HepG2 (cell line): ENCODE results near the gene RPRD2. TPM values are rescaled to one million over a fixed set of nuclear protein-coding genes. Genes with fewer than 3 reads are reported as not detected.

Experiments used
- FOXK1 ChIP-seq: sonication (generic); formaldehyde crosslinking; IDR thresholded peaks from 2 replicates; pipeline ENCODE4 v1.4.0; 2020; ENCODE audit warnings: low read depth, missing genetic modification reagents, borderline replicate concordance
- FOXP1 ChIP-seq, 2 experiments: fragments of 450-650 bp in 1 of 2; IDR thresholded peaks; 2 replicates each; pipeline ENCODE4 v1.6.1; 2017 to 2018; ENCODE audit warnings: antibody characterized with exemption in 1 of 2
- GABPA ChIP-seq, 2 experiments: IDR thresholded peaks; 2 replicates each; pipeline ENCODE4 v1.6.1; 2011 to 2016; ENCODE audit warnings: low read depth in 2 of 2, low read length in 1 of 2, missing biosample characterization in 1 of 2, missing genetic modification characterization in 1 of 2
- KDM3A ChIP-seq: IDR thresholded peaks from 2 replicates; pipeline ENCODE4 v1.6.1; 2018; ENCODE audit warnings: low read depth, missing compliant biosample characterization
- PHB2 ChIP-seq: fragments of 450-650 bp; IDR thresholded peaks from 2 replicates; pipeline ENCODE4 v1.6.1; 2018; ENCODE audit not compliant: partially characterized antibody
- PHF5A ChIP-seq: IDR thresholded peaks from one replicate; pipeline ENCODE4 v1.6.1; 2018; ENCODE audit warnings: low read depth, missing genetic modification reagents; ENCODE audit not compliant: unreplicated experiment
- POLR2A ChIP-seq, 2 experiments: IDR thresholded peaks; 2 replicates each; pipeline ENCODE4 v1.6.1; 2011; ENCODE audit warnings: low read depth in 2 of 2, low read length in 2 of 2, mild to moderate bottlenecking in 1 of 2, moderate library complexity in 1 of 2; ENCODE audit not compliant: insufficient read depth in 1 of 2
- POLR2G ChIP-seq: fragments of 200-400 bp; formaldehyde crosslinking; IDR thresholded peaks from 2 replicates; pipeline ENCODE4 v1.6.1; 2018; ENCODE audit warnings: mild to moderate bottlenecking, low read depth, low read length, moderate library complexity
- RARG ChIP-seq: sonication (generic); formaldehyde crosslinking; IDR thresholded peaks from 2 replicates; pipeline ENCODE4 v1.4.0; 2020; ENCODE audit warnings: low read depth, mild to moderate bottlenecking, missing genetic modification reagents
- RFX3 ChIP-seq: IDR thresholded peaks from 2 replicates; pipeline ENCODE4 v1.6.1; 2016; ENCODE audit warnings: missing biosample characterization, missing genetic modification reagents
- ZBTB3 ChIP-seq: sonication (generic); formaldehyde crosslinking; IDR thresholded peaks from 2 replicates; pipeline ENCODE4 v1.4.0; 2020; ENCODE audit warnings: low read depth, mild to moderate bottlenecking, moderate library complexity, missing genetic modification reagents, borderline replicate concordance
- ZFP37 ChIP-seq: sonication (generic); formaldehyde crosslinking; IDR thresholded peaks from 2 replicates; pipeline ENCODE4 v1.4.0; 2020; ENCODE audit warnings: missing genetic modification reagents, borderline replicate concordance
- ZMAT3 ChIP-seq: sonication (generic); formaldehyde crosslinking; conservative IDR thresholded peaks from 2 replicates; pipeline ENCODE4 v1.7.0; 2021; ENCODE audit warnings: missing genetic modification reagents
- ZMYM2 ChIP-seq: sonication (generic); formaldehyde crosslinking; IDR thresholded peaks from 2 replicates; pipeline ENCODE4 v1.8.0; 2022; ENCODE audit warnings: mild to moderate bottlenecking, missing genetic modification reagents
- ZNF124 ChIP-seq: sonication (generic); formaldehyde crosslinking; IDR thresholded peaks from 2 replicates; pipeline ENCODE4 v1.4.0; 2020; ENCODE audit warnings: missing genetic modification reagents
- ZNF17 ChIP-seq: sonication (generic); formaldehyde crosslinking; IDR thresholded peaks from 2 replicates; pipeline ENCODE4 v1.5.0; 2020; ENCODE audit warnings: mild to moderate bottlenecking, missing genetic modification reagents
- ZNF205 ChIP-seq: IDR thresholded peaks from 2 replicates; pipeline ENCODE4 v1.6.1; 2018; ENCODE audit warnings: missing biosample characterization, missing genetic modification reagents
- ZNF329 ChIP-seq: sonication (generic); formaldehyde crosslinking; IDR thresholded peaks from 2 replicates; pipeline ENCODE4 v1.9.0; 2021; ENCODE audit warnings: low read depth, mild to moderate bottlenecking, missing genetic modification reagents
- ZNF790 ChIP-seq: sonication (generic); formaldehyde crosslinking; IDR thresholded peaks from 2 replicates; pipeline ENCODE4 v1.8.0; 2022; ENCODE audit warnings: missing genetic modification reagents, mild to moderate bottlenecking, borderline replicate concordance
- polyA plus RNA-seq, 8 experiments: library from polyadenylated mRNA; depleted of rRNA in 3 of 8; stranded (reverse) in 7 of 8; unstranded in 1 of 8; fragments of >200 nt; fragmentation: Illumina TruSeq in 4 of 8; extraction: Trizol in 4 of 8; gene quantifications; 2 replicates each; pipeline versions ENCODE4 v1.2.1 to v1.2.3, GENCODE V29; 2011 to 2016; ENCODE audit warnings: low read depth in 4 of 8, missing spikeins in 1 of 8, mixed read lengths in 1 of 8; ENCODE audit not compliant: insufficient read depth in 1 of 8
- total RNA-seq, 5 experiments: library from RNA; depleted of rRNA; stranded (reverse); fragments of >200 nt; fragmentation: Illumina TruSeq; extraction: Trizol; gene quantifications; 2 replicates each; pipeline ENCODE4 v1.2.3, GENCODE V29; 2016; ENCODE audit warnings: low read depth in 1 of 5
- TF ChIP-seq, protein P1 (sequence below): sonication (generic); formaldehyde crosslinking; IDR thresholded peaks from 2 replicates; pipeline ENCODE4 v1.4.0; 2020; ENCODE audit warnings: mild to moderate bottlenecking, missing genetic modification reagents
- TF ChIP-seq, protein P2 (sequence below), 2 experiments: sonication (generic) in 1 of 2; formaldehyde crosslinking in 1 of 2; IDR thresholded peaks; 2 replicates each; pipeline versions ENCODE4 v1.5.1 to v1.6.1; 2011 to 2020; ENCODE audit warnings: borderline replicate concordance in 1 of 2, low read depth in 1 of 2, low read length in 1 of 2, mild to moderate bottlenecking in 1 of 2, missing genetic modification reagents in 1 of 2, moderate library complexity in 1 of 2
- TF ChIP-seq, protein P3 (sequence below): sonication (generic); formaldehyde crosslinking; IDR thresholded peaks from 2 replicates; pipeline ENCODE4 v1.4.0; 2020; ENCODE audit warnings: missing genetic modification reagents
- TF ChIP-seq, protein P4 (sequence below): sonication (generic); formaldehyde crosslinking; IDR thresholded peaks from 2 replicates; pipeline ENCODE4 v1.4.0; 2020; ENCODE audit warnings: missing genetic modification reagents, borderline replicate concordance

The RPRD2 gene
- total and polyA plus RNA-seq, 2 of the 13 experiments (the other 11 are each of a cell fraction or from before 2014, with no cell fraction given), result 8.0 to 8.9 TPM

DNA sequence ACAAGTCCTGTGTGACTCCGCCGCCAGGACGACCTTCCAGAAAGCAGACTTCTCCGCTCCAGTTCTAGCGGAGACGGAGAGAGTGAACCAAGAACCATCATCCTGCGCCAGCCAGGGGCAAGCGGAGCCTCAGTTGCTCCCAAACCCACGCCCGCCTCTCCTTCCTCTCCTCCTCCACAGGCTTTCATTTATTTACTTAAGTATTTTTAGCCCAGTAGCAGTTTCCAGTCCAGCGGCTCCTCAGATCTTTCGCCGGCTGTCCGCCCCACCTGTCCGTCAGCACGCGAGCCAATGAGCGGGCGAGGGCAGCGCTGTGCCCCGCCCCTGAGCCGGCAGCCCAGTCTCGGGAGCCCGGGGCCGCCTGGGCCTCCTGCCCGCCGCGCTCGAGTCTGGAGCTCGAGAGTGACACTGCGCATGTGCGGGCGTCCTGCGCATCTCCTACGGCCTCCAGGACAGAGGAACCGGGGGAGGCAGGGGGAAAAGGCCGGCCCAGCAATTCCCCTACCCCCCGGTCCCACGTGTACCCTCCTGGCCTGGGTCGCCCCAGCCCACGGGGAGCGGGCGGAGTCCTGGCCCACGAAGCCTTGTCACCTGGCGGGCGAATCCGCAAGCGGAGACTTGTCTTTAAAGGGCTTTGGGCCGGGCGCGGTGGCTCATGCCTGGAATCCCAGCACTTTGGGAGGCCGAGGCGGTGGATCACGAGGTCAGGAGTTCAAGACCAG lies 151.5 kb downstream of the RPRD2 start, which contains the start of gene FALEC (continued):
- TF ChIP-seq GABPA (IDR thresholded peaks at IDR 0.05; ENCODE audit: low read depth, low read length) (no peak), GABPA (CRISPR knock-in tag; IDR thresholded peaks at IDR 0.05; ENCODE audit: low read depth) (no peak), ZNF124 (CRISPR knock-in tag) (no peak), PHB2 (no peak), POLR2G (peak; percentile 71), ZNF329 (0 out of 2 replicates have a peak, but pooled peaks have one; percentile 1), FOXP1 (IDR thresholded peaks at IDR 0.05) (no peak), FOXP1 (CRISPR knock-in tag; IDR thresholded peaks at IDR 0.05) (no peak), ZNF17 (no peak), KDM3A (CRISPR knock-in tag) (peak; percentile 56; the same call in 1 of the 2 replicates), ZBTB3 (CRISPR knock-in tag) (0 out of 2 replicates have a peak, but pooled peaks have one; percentile 8), RFX3 (no peak), POLR2A (IDR thresholded peaks at IDR 0.05; ENCODE audit: insufficient read depth in 1 of 2, low read depth in 2 of 2, low read length in 2 of 2) (peak; percentile 60 to 82), ZMYM2 (CRISPR knock-in tag) (peak; percentile 76), PHF5A (CRISPR knock-in tag) (no peak), ZNF205 (no peak; the same call in 1 of the 2 replicates), RARG (CRISPR knock-in tag) (no peak), ZNF790 (no peak), ZFP37 (no peak), ZMAT3 (CRISPR knock-in tag) (no peak), FOXK1 (CRISPR knock-in tag) (0 out of 2 replicates have a peak, but pooled peaks have one; percentile 30)
- TF ChIP-seq, protein P1, sequence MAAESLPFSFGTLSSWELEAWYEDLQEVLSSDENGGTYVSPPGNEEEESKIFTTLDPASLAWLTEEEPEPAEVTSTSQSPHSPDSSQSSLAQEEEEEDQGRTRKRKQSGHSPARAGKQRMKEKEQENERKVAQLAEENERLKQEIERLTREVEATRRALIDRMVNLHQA (CRISPR knock-in tag), result no peak
- TF ChIP-seq, protein P2, sequence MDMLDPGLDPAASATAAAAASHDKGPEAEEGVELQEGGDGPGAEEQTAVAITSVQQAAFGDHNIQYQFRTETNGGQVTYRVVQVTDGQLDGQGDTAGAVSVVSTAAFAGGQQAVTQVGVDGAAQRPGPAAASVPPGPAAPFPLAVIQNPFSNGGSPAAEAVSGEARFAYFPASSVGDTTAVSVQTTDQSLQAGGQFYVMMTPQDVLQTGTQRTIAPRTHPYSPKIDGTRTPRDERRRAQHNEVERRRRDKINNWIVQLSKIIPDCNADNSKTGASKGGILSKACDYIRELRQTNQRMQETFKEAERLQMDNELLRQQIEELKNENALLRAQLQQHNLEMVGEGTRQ (IDR thresholded peaks at IDR 0.05; ENCODE audit: low read depth, low read length), result no peak
- TF ChIP-seq, protein P2 (CRISPR knock-in tag; IDR thresholded peaks at IDR 0.05; ENCODE audit: borderline replicate concordance), result no peak
- TF ChIP-seq, protein P3, sequence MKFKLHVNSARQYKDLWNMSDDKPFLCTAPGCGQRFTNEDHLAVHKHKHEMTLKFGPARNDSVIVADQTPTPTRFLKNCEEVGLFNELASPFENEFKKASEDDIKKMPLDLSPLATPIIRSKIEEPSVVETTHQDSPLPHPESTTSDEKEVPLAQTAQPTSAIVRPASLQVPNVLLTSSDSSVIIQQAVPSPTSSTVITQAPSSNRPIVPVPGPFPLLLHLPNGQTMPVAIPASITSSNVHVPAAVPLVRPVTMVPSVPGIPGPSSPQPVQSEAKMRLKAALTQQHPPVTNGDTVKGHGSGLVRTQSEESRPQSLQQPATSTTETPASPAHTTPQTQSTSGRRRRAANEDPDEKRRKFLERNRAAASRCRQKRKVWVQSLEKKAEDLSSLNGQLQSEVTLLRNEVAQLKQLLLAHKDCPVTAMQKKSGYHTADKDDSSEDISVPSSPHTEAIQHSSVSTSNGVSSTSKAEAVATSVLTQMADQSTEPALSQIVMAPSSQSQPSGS (CRISPR knock-in tag), result 0 out of 2 replicates have a peak, but pooled peaks have one; percentile 27
- TF ChIP-seq, protein P4, sequence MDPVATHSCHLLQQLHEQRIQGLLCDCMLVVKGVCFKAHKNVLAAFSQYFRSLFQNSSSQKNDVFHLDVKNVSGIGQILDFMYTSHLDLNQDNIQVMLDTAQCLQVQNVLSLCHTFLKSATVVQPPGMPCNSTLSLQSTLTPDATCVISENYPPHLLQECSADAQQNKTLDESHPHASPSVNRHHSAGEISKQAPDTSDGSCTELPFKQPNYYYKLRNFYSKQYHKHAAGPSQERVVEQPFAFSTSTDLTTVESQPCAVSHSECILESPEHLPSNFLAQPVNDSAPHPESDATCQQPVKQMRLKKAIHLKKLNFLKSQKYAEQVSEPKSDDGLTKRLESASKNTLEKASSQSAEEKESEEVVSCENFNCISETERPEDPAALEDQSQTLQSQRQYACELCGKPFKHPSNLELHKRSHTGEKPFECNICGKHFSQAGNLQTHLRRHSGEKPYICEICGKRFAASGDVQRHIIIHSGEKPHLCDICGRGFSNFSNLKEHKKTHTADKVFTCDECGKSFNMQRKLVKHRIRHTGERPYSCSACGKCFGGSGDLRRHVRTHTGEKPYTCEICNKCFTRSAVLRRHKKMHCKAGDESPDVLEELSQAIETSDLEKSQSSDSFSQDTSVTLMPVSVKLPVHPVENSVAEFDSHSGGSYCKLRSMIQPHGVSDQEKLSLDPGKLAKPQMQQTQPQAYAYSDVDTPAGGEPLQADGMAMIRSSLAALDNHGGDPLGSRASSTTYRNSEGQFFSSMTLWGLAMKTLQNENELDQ (CRISPR knock-in tag), result no peak
